ENCODE data around the gene ASPG.

DNA sequence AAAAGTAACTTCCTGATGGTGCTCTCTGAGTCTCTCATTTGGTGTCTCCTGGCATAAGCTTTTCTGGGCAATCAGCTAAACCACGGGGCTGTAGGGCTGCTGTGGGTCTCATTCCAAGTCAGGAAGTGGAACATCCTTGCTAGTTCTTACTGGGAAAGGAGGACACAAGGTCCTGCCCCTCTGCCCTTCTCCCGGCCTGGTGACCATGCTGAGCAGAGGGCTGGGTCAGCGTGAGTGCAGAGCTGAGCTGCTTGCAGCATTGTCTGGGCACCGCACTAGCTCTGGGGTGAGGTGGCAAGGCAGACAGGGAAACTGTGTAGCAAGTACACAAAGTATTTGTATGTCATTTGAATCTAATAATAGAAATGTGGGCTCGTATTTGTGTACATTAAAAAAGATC is 45.0 kb upstream of the ASPG start:
- TF ChIP-seq, protein P1, sequence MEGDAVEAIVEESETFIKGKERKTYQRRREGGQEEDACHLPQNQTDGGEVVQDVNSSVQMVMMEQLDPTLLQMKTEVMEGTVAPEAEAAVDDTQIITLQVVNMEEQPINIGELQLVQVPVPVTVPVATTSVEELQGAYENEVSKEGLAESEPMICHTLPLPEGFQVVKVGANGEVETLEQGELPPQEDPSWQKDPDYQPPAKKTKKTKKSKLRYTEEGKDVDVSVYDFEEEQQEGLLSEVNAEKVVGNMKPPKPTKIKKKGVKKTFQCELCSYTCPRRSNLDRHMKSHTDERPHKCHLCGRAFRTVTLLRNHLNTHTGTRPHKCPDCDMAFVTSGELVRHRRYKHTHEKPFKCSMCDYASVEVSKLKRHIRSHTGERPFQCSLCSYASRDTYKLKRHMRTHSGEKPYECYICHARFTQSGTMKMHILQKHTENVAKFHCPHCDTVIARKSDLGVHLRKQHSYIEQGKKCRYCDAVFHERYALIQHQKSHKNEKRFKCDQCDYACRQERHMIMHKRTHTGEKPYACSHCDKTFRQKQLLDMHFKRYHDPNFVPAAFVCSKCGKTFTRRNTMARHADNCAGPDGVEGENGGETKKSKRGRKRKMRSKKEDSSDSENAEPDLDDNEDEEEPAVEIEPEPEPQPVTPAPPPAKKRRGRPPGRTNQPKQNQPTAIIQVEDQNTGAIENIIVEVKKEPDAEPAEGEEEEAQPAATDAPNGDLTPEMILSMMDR (IDR thresholded peaks at IDR 0.05; ENCODE audit: insufficient read depth, low read length, poor library complexity, severe bottlenecking): no peak
- TF ChIP-seq EZH2phosphoT487 (conservative IDR thresholded peaks at IDR 0.05; ENCODE audit: low read length): no peak
